Choroid plexus epithelial cell (primary cell): Measurements from ENCODE around the gene DEDD.

Source experiments
- DNase-seq: peaks from one replicate; pipeline ENCODE4 v3.0.0-alpha.2; 2010; ENCODE audit warnings: low read depth
- H3K4me3 ChIP-seq: 2 replicates; pipeline ENCODE4 v1.5.1; 2011; ENCODE audit warnings: low read depth, mild to moderate bottlenecking, control low read depth, low read length, moderate library complexity
- CTCF ChIP-seq: conservative IDR thresholded peaks from 2 replicates; pipeline ENCODE4 v1.5.1; 2011; ENCODE audit warnings: low read depth, mild to moderate bottlenecking, control low read depth, inconsistent platforms, low read length, moderate library complexity

The DEDD gene

DNA sequence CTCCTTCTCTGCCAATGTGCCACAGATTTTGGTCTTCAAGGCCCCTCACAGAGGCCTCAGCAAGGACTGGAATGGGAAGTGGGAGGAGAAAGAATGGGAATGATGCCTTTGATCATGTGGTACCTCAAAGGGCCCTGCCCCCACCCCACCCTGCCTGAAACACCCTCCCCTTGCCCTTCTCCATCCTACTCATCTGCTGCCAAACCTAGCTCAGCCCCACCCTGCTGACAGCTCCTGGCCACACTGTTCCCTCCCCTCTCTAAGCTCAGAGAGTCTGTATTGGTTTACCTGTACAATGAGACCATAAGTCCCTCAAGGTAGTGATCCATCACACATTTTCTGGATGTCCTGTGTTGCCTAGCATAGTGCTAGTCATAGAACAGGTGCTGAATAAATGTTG lies 56.1 kb downstream of the DEDD start:
- no peak for DNase-seq
- no peak overlapping the region for H3K4me3 ChIP-seq
- TF ChIP-seq CTCF, result no peak

GRCh38 chr1:161074676-161075368 lies 57.6 kb downstream of the DEDD start:
- no peak overlapping the region for H3K4me3 ChIP-seq
- no peak for TF ChIP-seq CTCF
- DNase-seq, result no peak

DNA sequence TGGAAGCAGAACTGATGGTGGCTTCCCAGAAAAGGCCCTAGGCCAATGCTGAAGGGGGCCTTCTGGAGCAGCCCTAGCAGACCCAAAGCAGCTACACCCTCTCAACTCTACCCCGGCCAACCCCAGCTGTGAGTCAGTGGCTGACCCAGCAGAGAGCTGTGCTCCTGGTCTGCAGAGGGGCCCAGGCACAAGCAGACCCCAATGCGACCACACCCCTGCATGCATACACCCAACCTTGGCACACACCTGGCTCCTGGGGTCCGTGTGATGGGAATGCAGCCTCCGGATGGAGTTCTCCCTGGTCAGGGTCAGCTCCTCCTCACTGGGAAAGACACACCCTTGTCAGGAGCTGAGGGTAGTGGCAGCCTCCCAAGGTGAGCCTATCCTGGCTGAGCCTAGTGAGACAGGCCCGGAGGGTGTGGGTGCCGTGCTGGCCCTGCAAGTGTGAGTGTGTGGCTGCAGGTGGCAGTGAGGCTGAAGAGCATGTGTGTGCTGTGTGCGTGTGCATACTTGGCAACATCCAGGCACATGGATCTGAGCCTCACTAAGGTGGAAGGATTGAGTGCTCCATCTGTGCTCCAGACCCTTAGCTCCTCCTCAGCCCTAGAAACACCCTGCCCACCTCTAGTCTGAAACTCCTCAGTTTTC lies 58.9 kb downstream of the DEDD start:
- no peak for TF ChIP-seq CTCF
- no peak overlapping the region for H3K4me3 ChIP-seq
- no peak for DNase-seq

DNA sequence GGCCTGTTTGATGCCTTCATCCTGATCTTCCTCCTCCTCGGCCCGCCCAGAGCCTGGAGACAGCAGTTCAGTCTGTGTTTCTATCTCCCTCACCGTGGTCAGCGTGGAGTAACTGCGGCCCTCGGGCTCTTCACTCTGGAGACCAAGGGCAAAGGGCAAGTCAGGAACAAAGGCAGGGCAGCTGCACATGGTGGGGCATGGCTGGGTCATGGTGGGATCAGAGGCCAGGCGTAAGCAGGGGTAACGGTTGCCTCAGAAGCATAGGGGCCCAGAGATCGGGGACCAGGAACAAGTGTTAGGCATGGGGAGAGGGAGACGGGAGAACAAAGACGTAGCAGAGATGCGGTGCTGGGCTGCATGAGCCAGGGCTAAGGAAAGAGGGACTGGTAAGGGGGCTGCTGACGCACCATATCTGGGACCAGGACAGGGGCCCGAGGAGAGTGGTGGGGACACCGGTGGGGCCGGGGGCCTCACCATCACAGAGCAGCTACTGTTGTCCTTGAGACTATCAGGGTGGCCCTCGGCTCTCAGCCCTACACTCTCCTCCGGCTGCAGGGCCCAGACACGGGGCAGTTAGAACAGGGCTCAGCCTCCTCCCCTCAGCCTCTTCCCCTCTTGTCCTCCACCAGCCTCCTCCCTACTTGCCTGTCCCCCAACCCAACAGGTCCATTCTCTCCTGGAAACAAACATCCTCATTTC lies 59.6 kb downstream of the DEDD start:
- no peak for DNase-seq
- no peak overlapping the region for H3K4me3 ChIP-seq
- no peak for TF ChIP-seq CTCF

DNA sequence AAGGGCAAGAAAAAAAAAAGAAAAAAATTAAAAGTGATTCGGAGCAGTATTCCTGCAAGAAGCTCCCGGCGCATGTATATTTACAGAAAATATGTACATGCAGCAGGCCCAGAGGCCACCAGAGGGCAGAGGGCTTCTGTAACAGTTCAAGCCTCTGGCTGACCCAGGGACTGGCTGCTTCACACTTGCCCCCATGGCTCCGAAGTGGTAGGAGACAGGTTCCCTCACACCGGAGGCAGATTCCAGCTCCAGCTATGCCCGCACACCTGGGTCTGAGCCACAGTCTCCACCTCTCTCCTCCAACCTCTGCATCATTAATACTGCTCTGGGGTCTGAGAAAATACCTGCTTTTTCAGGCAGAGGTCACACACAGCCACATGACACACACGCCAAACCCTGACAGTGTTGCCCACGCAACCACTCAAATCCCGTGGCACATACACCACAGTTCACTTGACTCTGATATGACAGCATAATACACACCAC lies 60.5 kb downstream of the DEDD start:
- DNase-seq, result peak; percentile 54
- TF ChIP-seq CTCF, result peak; percentile 66
- H3K4me3 ChIP-seq, result no peak overlapping the region
